AG09309 (cell line): Measurements from ENCODE around the gene DXO.
"Not testable (repeated sequence)": the region's sequence is repeated elsewhere in the genome, so short reads cannot be mapped to it uniquely, and the experiment has no call there.

ENCODE experiments used
- DNase-seq: peaks from one replicate; pipeline ENCODE4 v3.0.0-alpha.2; 2010; ENCODE audit warnings: low read depth
- H3K4me3 ChIP-seq: 2 replicates; pipeline ENCODE4 v1.5.1; 2011; ENCODE audit warnings: mild to moderate bottlenecking, low read depth, low read length, moderate library complexity; ENCODE audit not compliant: control insufficient read depth
- TF ChIP-seq, protein P1 (sequence below): IDR thresholded peaks from 2 replicates; pipeline ENCODE4 v1.5.1; 2011; ENCODE audit warnings: mild to moderate bottlenecking, low read depth, low read length, inconsistent platforms; ENCODE audit not compliant: insufficient read depth, control insufficient read depth; ENCODE audit errors: missing control alignments

The DXO gene

DNA sequence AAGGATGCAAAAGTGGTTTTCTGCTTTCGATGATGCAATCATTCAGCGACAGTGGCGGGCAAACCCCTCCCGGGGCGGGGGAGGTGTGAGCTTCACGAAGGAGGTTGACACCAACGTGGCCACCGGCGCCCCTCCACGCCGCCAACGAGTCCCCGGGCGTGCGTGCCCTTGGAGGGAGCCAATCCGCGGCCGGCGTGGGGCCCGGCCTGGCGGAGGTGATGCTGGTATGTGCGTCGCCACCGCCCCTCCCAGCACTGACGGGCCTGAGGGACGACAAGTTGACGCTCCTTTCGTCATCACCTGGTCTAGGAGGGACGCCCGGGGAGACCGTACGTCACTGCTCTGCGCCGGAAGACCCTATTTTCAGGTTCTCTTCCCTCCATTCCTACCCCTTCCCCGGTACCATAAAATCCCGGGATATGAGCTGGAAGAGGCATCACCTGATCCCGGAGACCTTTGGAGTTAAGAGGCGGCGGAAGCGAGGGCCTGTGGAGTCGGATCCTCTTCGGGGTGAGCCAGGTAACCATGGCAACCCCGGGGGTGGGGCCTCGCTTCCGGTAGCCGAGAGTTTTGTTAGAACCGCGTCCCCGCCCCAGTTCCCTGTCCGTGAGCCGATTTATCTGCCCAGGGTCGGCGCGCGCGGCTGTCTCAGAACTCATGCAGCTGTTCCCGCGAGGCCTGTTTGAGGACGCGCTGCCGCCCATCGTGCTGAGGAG lies at the start of gene DXO:
Gene DXO (minus strand): TSS at position 146 of the 716 bp plus-strand sequence. CDS start 463 bp downstream, outside the sequence.
- TF ChIP-seq, protein P1, sequence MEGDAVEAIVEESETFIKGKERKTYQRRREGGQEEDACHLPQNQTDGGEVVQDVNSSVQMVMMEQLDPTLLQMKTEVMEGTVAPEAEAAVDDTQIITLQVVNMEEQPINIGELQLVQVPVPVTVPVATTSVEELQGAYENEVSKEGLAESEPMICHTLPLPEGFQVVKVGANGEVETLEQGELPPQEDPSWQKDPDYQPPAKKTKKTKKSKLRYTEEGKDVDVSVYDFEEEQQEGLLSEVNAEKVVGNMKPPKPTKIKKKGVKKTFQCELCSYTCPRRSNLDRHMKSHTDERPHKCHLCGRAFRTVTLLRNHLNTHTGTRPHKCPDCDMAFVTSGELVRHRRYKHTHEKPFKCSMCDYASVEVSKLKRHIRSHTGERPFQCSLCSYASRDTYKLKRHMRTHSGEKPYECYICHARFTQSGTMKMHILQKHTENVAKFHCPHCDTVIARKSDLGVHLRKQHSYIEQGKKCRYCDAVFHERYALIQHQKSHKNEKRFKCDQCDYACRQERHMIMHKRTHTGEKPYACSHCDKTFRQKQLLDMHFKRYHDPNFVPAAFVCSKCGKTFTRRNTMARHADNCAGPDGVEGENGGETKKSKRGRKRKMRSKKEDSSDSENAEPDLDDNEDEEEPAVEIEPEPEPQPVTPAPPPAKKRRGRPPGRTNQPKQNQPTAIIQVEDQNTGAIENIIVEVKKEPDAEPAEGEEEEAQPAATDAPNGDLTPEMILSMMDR, result no peak
- peak within 1 kb of the TSS; percentile 84 for H3K4me3 ChIP-seq
- DNase-seq, result peak; percentile 95

DNA sequence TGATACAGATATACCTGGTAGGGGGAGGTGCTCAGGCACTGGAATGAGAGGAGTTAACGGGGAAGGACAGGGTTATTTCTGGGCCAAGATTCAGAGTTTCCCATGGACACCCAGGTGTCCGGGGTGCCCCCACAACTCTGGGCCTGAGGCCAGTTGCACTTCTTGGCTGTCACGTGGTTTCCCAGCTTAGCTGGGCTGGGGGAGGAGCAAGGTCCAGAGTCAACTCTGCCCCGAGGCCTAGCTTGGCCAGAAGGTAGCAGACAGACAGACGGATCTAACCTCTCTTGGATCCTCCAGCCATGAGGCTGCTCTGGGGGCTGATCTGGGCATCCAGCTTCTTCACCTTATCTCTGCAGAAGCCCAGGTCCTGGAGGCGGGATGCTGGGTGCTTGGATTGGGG lies 42.6 kb upstream of the DXO start, which contains the start of gene C4B:
Gene C4B (plus strand): TSS at position 249 of the 400 bp plus-strand sequence. CDS start 51 bp downstream, at position 300.
- not testable (repeated sequence) for H3K4me3 ChIP-seq, DNase-seq

DNA sequence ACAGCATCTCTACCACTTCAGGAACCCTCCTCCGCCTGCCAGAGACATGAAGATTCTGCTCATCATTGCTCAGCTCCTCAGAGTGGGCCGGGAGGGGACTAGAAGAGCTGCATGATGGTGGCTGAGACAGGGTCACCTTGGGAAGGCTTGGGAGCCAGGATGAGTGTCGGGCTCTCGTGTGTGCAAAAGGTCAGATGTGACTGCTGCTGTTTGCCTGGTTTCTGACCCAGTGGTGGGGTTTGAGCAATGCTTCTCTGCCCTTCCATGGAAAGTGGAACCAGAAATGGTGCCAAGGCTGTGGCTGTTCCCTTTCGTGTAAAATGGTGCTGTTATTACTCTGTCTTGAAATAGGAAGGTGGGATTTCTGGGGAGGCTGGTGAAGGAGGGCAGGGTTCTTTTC lies 41.8 kb upstream of the DXO start:
- not testable (repeated sequence) for H3K4me3 ChIP-seq, DNase-seq

DNA sequence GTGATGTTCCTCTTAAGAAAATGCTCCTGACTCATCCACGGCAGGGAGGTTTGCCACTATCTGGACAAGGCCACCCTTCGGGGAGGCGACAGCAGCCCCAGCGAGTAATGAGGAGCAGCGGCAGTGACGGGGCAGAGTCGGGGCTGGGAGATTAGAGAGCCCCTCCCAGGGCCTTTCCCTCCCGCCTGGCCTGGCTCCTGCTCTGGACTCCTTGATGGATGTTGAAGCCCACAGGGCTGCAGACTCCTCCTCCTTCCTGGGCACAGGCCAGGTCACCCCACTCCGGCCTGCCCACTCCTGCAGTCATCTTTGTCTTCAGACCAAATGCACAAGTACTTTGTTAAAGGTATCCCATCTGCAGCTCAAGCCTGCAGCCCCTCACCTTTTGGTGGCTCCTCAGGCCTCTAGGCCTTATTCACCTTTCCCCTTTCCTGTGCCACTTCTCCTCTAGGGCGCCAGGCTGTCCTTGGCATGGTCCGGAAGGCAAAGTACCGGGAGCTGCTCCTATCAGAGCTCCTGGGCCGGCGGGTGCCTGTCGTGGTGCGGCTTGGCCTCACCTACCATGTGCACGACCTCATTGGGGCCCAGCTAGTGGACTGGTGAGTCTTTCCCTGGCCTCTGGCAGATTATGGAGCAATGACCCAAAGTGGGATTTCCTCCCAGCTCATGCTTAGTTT lies 41.1 kb upstream of the DXO start:
- not testable (repeated sequence) for DNase-seq, H3K4me3 ChIP-seq

DNA sequence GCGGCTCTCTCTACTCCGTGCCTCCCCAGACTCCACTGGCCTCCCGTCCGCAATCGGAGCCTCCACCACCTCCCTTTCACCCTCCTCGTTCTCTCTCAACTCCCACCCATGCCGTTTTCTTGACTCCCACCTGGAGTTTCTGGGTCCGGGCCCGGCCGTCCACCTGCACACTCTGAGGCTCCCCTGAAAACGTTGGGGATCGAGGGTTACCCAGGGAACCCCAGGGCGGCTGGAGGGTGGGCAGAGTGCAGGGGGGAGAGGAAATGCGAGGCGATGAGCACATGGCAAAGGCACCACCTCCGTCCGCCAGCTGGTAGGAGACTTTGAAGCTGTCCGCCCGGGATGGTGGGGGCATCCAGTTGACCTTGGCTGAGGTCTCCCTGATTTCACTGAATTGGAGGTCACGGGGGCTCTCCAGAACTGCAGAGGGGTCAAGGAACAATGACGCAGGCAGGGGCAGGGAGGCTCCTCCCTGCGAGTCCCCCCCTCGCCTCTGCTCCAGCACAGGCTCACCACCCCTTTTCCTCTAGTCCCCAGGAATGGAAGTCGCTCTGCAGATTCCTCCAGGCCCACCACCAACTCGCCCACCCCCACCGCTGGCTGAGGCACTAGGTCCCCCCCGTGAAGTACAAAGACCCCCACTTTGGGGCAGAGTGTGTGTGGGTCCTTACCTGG lies 39.1 kb upstream of the DXO start:
- H3K4me3 ChIP-seq, DNase-seq: not testable (repeated sequence)

DNA sequence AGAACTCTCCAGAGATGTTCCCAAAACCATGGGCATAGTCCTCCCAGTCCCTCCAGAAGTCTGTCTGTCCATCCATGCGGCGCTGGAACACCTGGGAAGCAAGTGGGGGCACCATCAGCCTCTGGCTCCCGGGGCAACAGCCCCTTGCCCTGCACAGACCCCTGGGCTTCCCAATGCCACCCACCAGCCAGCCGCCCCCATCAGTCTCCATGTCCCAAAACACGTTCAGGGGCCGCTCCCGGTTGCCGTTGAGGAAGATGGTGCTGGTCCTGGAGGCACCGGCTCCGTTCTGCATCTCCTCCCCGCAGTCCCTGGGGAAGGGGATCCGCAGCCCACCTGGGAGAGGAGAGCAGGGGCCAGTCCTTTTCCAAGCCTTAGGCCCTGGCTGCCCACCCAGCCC lies 37.6 kb upstream of the DXO start:
- DNase-seq, H3K4me3 ChIP-seq: not testable (repeated sequence)

DNA sequence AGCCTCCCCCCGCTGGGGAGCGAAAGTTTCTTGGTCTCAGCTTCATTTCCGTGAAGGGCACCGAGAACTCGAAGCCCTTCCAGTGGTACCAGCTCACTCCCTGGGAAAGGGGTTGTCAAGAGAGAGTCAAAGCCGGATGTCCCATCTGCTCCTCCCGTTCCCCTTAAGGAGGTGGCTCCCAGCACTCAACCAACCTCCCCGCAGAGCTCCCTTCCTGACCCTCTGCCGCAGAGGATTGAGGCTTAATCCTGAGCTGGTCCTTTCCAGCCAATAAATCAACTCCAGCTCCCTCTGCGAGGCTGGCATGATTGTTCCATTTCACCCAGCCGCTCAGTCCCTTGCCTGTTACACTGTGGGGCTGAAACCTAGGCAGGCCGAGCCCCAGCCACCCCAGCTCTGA lies 36.7 kb upstream of the DXO start:
- DNase-seq, H3K4me3 ChIP-seq: not testable (repeated sequence)

DNA sequence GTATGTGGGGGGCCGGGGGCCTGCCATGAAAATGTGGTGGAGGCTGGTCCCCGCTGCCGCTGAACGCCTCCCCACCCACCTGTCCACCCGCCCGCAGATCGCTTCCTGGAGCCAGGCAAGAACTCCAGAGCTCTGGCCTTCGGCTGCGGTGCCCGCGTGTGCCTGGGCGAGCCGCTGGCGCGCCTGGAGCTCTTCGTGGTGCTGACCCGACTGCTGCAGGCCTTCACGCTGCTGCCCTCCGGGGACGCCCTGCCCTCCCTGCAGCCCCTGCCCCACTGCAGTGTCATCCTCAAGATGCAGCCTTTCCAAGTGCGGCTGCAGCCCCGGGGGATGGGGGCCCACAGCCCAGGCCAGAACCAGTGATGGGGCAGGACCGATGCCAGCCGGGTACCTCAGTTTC lies 36.1 kb upstream of the DXO start:
- H3K4me3 ChIP-seq, DNase-seq: not testable (repeated sequence)

DNA sequence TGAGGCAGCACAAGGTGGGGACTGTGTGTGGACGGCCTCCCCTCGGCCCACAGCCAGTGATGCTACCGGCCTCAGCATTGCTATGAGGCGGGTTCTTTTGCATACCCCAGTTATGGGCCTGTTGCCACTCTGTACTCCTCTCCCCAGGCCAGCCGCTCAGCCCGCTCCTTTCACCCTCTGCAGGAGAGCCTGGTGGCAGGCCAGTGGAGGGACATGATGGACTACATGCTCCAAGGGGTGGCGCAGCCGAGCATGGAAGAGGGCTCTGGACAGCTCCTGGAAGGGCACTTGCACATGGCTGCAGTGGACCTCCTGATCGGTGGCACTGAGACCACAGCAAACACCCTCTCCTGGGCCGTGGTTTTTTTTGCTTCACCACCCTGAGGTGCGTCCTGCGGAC lies 35.1 kb upstream of the DXO start:
- not testable (repeated sequence) for DNase-seq, H3K4me3 ChIP-seq

DNA sequence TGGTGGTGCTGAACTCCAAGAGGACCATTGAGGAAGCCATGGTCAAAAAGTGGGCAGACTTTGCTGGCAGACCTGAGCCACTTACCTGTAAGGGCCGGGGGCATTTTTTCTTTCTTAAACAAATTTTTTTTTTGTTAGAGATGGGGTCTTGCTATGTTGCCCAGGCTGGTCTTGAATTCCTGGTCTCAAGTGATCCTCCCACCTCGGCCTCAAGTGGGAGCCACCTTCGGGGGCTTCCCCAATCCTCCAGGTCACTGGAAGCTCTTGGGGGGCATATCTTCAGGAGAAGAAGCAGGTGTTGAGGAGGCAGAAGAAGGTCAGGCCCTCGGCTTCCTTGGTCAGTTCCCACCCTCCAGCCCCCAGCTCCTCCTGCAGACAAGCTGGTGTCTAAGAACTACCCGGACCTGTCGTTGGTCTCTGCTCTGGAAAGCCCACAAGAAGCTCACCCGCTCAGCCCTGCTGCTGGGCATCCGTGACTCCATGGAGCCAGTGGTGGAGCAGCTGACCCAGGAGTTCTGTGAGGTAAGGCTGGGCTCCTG lies 34.1 kb upstream of the DXO start:
- not testable (repeated sequence) for H3K4me3 ChIP-seq, DNase-seq

DNA sequence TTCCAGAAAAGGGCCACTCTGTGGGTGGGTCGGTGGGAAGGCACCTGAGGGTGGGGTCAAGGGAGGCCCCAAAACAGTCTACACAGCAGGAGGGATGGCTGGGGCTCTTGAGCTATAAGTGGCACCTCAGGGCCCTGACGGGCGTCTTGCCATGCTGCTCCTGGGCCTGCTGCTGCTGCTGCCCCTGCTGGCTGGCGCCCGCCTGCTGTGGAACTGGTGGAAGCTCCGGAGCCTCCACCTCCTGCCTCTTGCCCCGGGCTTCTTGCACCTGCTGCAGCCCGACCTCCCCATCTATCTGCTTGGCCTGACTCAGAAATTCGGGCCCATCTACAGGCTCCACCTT lies 33.6 kb upstream of the DXO start:
- H3K4me3 ChIP-seq, DNase-seq: not testable (repeated sequence)

DNA sequence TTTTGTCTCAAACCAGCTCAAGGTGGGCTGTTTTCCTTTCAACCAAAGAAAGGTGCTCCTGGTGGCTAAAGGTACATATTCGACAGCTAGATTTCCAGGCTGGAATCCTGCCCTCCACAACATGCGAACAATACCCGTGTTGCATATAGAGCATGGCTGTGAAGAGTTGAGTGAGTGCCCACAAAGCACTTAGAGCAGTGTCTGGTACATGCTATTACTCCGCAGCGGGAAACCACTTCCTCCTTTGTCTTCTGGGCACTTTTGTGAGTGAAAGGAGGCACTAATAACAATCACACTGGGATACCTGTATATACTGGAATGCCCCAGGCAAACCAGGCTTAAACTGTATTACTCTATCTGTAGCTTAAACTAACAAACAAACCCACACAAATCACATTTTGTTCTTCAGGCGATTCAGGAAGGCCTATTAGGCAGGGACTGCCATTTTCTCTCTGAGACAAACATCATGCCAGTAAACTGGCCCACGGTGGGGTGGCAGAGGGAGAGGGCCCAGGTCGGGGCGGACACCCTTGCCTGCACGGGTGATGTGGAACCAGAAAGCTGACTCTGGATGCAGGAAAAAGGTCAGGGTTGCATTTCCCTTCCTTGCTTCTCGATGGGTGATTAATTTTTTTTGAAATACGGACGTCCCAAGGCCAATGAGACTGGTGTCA lies 33.1 kb upstream of the DXO start:
- DNase-seq, H3K4me3 ChIP-seq: not testable (repeated sequence)

DNA sequence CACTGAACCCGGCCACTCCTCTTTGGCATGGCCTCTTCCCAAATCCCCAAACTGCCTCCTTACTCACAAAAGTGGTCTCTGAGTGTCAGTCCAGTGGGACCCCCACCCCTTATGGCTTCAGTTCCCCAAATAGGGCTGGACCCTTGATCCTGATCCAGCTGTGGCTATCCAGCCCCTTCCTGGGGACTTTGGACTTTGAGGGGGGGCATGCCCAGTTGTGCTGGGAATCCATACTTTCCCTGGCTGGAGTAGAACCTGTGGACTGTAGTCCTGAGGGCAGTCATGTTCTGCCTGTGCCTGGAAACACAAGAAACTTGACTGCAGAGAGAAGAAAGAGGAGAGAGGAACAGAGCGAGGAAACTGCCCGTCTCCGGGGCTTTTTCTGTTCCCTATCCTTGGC lies 32.5 kb upstream of the DXO start:
- DNase-seq, H3K4me3 ChIP-seq: not testable (repeated sequence)

DNA sequence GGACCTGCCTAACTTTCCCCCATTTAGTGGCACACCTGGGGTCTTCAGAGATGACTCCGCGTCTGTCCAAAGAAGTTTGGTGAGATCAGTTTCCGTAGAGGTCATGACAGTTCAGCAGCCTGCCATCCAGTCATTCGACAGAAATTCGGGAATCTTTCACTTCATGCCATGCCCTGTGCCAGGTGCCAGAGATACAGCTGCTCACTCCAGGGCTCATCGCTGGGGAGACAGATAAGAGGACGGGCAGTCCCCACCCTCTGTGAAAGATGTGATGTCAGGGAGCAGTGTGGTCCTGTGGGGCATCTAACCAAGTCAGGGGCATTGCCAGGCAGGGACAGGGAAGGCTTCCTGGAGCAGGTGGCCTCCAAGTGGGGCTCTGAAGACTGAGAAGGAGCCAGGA lies 31.4 kb upstream of the DXO start:
- not testable (repeated sequence) for H3K4me3 ChIP-seq, DNase-seq

DNA sequence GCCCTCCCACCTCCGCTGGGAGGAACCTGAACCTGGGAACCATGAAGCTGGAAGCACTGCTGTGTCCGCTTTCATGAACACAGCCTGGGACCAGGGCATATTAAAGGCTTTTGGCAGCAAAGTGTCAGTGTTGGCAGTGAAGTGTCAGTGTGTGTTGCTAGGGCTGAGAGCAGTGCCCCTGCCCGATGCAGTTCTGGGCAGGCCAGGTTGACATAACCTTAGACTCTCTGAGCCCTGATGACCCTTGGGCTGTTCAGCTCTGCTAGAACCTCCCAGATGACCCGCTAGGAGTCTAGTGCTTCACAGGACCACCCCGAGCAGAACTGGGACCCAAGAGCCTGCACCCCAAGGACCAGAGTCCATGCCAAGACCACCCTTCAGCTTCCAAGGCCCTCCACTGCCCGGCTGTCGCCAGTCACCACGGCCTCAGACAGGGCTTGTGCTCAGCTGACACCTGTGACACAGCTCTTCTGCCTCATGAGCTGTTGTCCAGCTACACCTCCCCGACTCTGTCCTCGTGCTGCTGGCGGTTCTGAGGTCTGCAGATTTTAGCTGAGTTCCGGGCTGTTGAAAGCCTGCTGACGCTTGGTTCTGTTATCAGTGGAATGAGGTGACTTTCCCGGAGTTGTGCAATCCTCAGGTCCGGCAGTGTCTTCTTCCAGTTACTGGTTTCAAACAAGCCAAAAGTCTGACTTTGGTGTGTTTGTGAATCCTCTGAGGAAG lies 30.8 kb upstream of the DXO start:
- not testable (repeated sequence) for H3K4me3 ChIP-seq, DNase-seq

DNA sequence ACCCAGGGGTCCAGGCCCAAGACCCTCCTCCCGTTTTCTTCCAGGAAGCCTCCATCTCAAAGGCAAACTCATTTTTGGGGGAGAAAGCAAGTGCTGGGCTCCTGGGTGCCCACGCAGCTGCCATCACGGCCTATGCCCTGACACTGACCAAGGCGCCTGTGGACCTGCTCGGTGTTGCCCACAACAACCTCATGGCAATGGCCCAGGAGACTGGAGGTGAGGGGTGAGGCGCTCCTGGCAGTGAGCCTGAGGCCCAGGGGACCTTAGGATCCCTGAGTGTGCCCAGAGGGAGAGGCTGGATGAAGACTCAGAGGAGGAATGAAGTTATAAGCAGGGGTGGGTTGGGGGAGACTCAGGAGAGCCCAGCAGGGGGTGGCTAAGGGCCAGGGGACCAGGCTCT lies 24.4 kb upstream of the DXO start:
- not testable (repeated sequence) for DNase-seq, H3K4me3 ChIP-seq
